ENCODE measurements around the gene FBLN1. TPM values are rescaled to one million over a fixed set of nuclear protein-coding genes. Genes with fewer than 3 reads are reported as not detected.

The FBLN1 gene
- total and polyA plus RNA-seq, 2 of the 8 experiments (the other 6 are each of a cell fraction or from before 2014, with no cell fraction given) = 159 to 168 TPM

- Histone ChIP-seq H2BK20ac (ENCODE audit: low read length) (no peak overlapping the region), H3K14ac (ENCODE audit: insufficient read length) (no peak overlapping the region)
- CTCF ChIA-PET (ENCODE audit: partially characterized antibody) = interaction anchor here (0.6 to 2.3 kb wide), 3 partner anchors 14 to 338 kb away, joined by 3 to 9 read pairs (median 4); no protein-coding TSS in a partner anchor
- TF ChIP-seq BCL11A (IDR thresholded peaks at IDR 0.05; ENCODE audit: low read depth in 2 of 2, low read length in 2 of 2) (no peak), SRF (IDR thresholded peaks at IDR 0.05; ENCODE audit: low read depth, low read length) (no peak), KDM1A (IDR thresholded peaks at IDR 0.05; ENCODE audit: borderline replicate concordance, low read length) (no peak), TEAD4 (IDR thresholded peaks at IDR 0.05; ENCODE audit: low read depth, low read length) (no peak), HDAC6 (IDR thresholded peaks at IDR 0.05; ENCODE audit: low read depth, low read length) (no peak), SAP30 (IDR thresholded peaks at IDR 0.05; ENCODE audit: insufficient read depth, insufficient replicate concordance, low read length) (no peak), SUZ12 (IDR thresholded peaks at IDR 0.05; ENCODE audit: low read length) (no peak), ZNF274 (IDR thresholded peaks at IDR 0.05; ENCODE audit: borderline replicate concordance, extremely low read depth, low read length) (no peak), TAF1 (IDR thresholded peaks at IDR 0.05; ENCODE audit: low read depth, low read length) (no peak), E2F6 (IDR thresholded peaks at IDR 0.05) (no peak), GTF2F1 (IDR thresholded peaks at IDR 0.05; ENCODE audit: borderline replicate concordance, low read depth, low read length) (no peak)
These were observed 97.3 kb downstream of the FBLN1 start for GRCh38 chr22:45599836-45600577.

More at GRCh38 chr22:45599836-45600577, 97.3 kb downstream of the FBLN1 start:
- POLR2A ChIA-PET (ENCODE audit: partially characterized antibody) = no interaction called here
- no peak overlapping the region for H4K91ac ChIP-seq (replicated peaks; ENCODE audit: insufficient read length, low read length)
- no peak overlapping the region for H3K4me2 ChIP-seq (ENCODE audit: insufficient read depth in 1 of 2, low read depth in 2 of 2, low read length in 2 of 2)
- H3K27me3 ChIP-seq (replicated peaks in 1 of 4; ENCODE audit: control insufficient read depth in 3 of 4, extremely low read depth in 1 of 4, insufficient read depth in 3 of 4, low read length in 3 of 4) = no peaks in the 10 kb centered on the region
- no peak overlapping the region for H3K4ac ChIP-seq (replicated peaks; ENCODE audit: insufficient read length, low read depth, low read length)
- H4K5ac ChIP-seq (ENCODE audit: insufficient read length, low read depth, low read length) = no peak overlapping the region
- no peak overlapping the region for H2BK120ac ChIP-seq (replicated peaks; ENCODE audit: low read depth, low read length)
- H3K36me3 ChIP-seq (ENCODE audit: control insufficient read depth in 2 of 4, insufficient read depth in 4 of 4, low read length in 3 of 4) = no peaks in the 10 kb centered on the region
- no peak overlapping the region for H3K4me3 ChIP-seq (ENCODE audit: extremely low read depth in 1 of 4, insufficient read depth in 2 of 4, low read depth in 3 of 4, low read length in 4 of 4)
- no peaks in the 10 kb centered on the region; the same call in 1 of the 2 replicates for H3K79me1 ChIP-seq (ENCODE audit: low read depth, low read length)
- no peaks in the 10 kb centered on the region for H3K79me2 ChIP-seq (ENCODE audit: control insufficient read depth in 1 of 2, insufficient read depth in 2 of 2, low read length in 2 of 2)
- peak overlapping the region; percentile 8; the same call in 1 of the 2 replicates for H4K8ac ChIP-seq (ENCODE audit: extremely low read depth, insufficient read depth, low read length)
- H2AK5ac ChIP-seq (ENCODE audit: low read depth, low read length) = no peak overlapping the region
- H3K23ac ChIP-seq (ENCODE audit: insufficient read length) = no peak overlapping the region
- H3K9ac ChIP-seq (replicated peaks in 1 of 4; ENCODE audit: extremely low read depth in 1 of 4, low read depth in 3 of 4, low read length in 3 of 4) = no peak overlapping the region
- H2BK15ac ChIP-seq (ENCODE audit: low read length) = no peak overlapping the region
- H3K18ac ChIP-seq (ENCODE audit: extremely low read depth, low read length) = no peak overlapping the region
- H4K20me1 ChIP-seq (replicated peaks in 1 of 2; ENCODE audit: control insufficient read depth in 1 of 2, insufficient read depth in 2 of 2, low read length in 2 of 2) = peaks cover under 1 to 3% of the 10 kb centered on the region in 2 experiments
- H3K27ac ChIP-seq (ENCODE audit: low read depth, low read length) = no peak overlapping the region
- FAIRE-seq = no peak
- no peak for DNase-seq (ENCODE audit: low read depth in 1 of 2, low spot score in 2 of 2)
- WGBS, 2 experiments (ENCODE audit: extremely low coverage in 1 of 2, insufficient coverage in 1 of 2, insufficient read length in 1 of 2, insufficient replicate concordance in 2 of 2, low coverage in 1 of 2, low lambda C conversion rate in 2 of 2, missing lambda C conversion rate in 1 of 2) = 93% methylated on average over 22 of the region's 22 CpGs; no CpG with 5 or more reads in 1 of the 2 experiments
- peaks cover 0 to 6% (median 2%) of the 10 kb centered on the region in 4 experiments; a peak in 3 of 7 replicates for H3K4me1 ChIP-seq (replicated peaks in 1 of 4; ENCODE audit: control insufficient read depth in 3 of 4, insufficient read depth in 4 of 4, low read length in 3 of 4)
- no peak overlapping the region for H3K56ac ChIP-seq (replicated peaks; ENCODE audit: insufficient read length, low read depth, low read length)
- no peaks in the 10 kb centered on the region for H3K9me3 ChIP-seq (ENCODE audit: insufficient read depth in 2 of 2, low read depth in 1 of 2, low read length in 1 of 2)
- H2BK5ac ChIP-seq (ENCODE audit: low read depth, low read length) = no peak overlapping the region
- H2AFZ ChIP-seq (ENCODE audit: low read length) = no peak overlapping the region
- no peak overlapping the region for H2BK12ac ChIP-seq (ENCODE audit: low read depth, low read length)
- H3K23me2 ChIP-seq (ENCODE audit: low read depth, low read length) = no peaks in the 10 kb centered on the region

All from H1 (cell line).